Activated naive CD4-positive, alpha-beta T cell treated with anti-CD3 and anti-CD28 coated beads, Interleukin-2, amount 50 U/mL, for 24 hours (primary cell): ENCODE measurements around the gene SETD4.
A peak's percentile ranks its signal among the peaks of the same experiment; 100 is the strongest.
"Not testable (repeated sequence)": the region's sequence is repeated elsewhere in the genome, so short reads cannot be mapped to it uniquely, and the experiment has no call there.

Experiments
- H3K27ac Mint-ChIP-seq: one replicate; pipeline ENCODE4 v1.8.0; 2021; ENCODE audit warnings: mild to moderate bottlenecking, mixed read lengths
- H3K27me3 Mint-ChIP-seq: one replicate; pipeline ENCODE4 v1.8.0; 2021; ENCODE audit warnings: mixed read lengths
- H3K36me3 Mint-ChIP-seq: one replicate; pipeline ENCODE4 v1.8.0; 2021; ENCODE audit warnings: mixed read lengths
- H3K4me1 Mint-ChIP-seq: one replicate; pipeline ENCODE4 v1.8.0; 2021; ENCODE audit warnings: mixed read lengths
- H3K4me3 Mint-ChIP-seq: one replicate; pipeline ENCODE4 v1.8.0; 2021; ENCODE audit warnings: mild to moderate bottlenecking, mixed read lengths
- H3K9me3 Mint-ChIP-seq: one replicate; pipeline ENCODE4 v1.8.0; 2021; ENCODE audit warnings: mixed read lengths

The SETD4 gene

GRCh38 chr21:36087362-36088138, 27.2 kb upstream of the SETD4 start:
- H3K4me3 Mint-ChIP-seq, result no peak overlapping the region
- no peaks in the 10 kb centered on the region for H3K36me3 Mint-ChIP-seq
- no peaks in the 10 kb centered on the region for H3K9me3 Mint-ChIP-seq
- H3K4me1 Mint-ChIP-seq, result peaks cover 17% of the 10 kb centered on the region
- peaks cover 1% of the 10 kb centered on the region for H3K27me3 Mint-ChIP-seq
- H3K27ac Mint-ChIP-seq, result no peak overlapping the region

- Mint-ChIP-seq H3K36me3 (no peaks in the 10 kb centered on the region), H3K27me3 (no peaks in the 10 kb centered on the region), H3K4me3 (no peak overlapping the region), H3K27ac (no peak overlapping the region), H3K4me1 (peaks cover 44% of the 10 kb centered on the region), H3K9me3 (no peaks in the 10 kb centered on the region)
Observed at GRCh38 chr21:36082237-36082664, 21.9 kb upstream of the SETD4 start.

DNA sequence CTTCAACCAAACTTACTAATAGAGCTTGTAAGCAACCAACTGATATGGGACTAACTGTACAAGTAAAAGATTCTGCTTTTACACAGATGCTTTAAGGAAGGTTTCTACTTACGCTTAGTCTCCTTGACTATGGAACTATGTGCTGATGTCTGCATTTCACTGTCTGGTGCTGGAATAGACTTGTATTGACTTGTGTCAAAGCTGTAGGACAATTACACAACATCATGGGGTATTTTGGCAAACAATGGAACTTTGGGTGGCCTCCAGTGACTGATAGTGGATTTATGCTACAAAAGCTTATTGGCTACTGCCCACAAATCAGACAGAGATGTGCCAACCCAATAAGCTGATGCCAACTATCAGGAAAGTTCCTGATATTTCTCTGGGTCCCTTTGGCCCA, 20.1 kb upstream of the SETD4 start:
- peak overlapping the region; percentile 82 for H3K4me3 Mint-ChIP-seq
- no peaks in the 10 kb centered on the region for H3K27me3 Mint-ChIP-seq
- H3K36me3 Mint-ChIP-seq, result no peaks in the 10 kb centered on the region
- peaks cover 44% of the 10 kb centered on the region for H3K4me1 Mint-ChIP-seq
- peak overlapping the region; percentile 97 for H3K27ac Mint-ChIP-seq
- no peaks in the 10 kb centered on the region for H3K9me3 Mint-ChIP-seq

DNA sequence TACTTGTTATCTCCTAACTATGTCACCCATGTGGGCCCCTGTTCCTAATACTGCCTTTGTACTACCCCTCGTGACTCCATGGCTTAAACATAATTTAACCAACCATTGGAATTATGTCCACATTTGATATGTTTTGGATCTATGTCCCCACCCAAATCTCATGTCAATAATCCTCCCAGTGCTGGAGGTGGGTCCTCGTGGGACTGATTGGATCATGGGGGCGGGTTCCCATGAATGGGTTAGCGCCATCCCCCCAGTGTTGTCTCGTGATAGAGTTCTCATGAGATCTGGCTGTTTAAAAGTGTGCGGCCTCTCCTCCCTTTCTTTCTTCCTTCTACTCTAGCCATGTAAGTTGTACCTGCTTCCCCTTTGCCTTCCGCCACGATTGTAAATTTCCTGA, 19.3 kb upstream of the SETD4 start:
- no peaks in the 10 kb centered on the region for H3K36me3 Mint-ChIP-seq
- peak overlapping the region; percentile 82 for H3K4me3 Mint-ChIP-seq
- peaks cover 45% of the 10 kb centered on the region for H3K4me1 Mint-ChIP-seq
- H3K27ac Mint-ChIP-seq, result peak overlapping the region; percentile 97
- H3K27me3 Mint-ChIP-seq, result no peaks in the 10 kb centered on the region
- no peaks in the 10 kb centered on the region for H3K9me3 Mint-ChIP-seq

DNA sequence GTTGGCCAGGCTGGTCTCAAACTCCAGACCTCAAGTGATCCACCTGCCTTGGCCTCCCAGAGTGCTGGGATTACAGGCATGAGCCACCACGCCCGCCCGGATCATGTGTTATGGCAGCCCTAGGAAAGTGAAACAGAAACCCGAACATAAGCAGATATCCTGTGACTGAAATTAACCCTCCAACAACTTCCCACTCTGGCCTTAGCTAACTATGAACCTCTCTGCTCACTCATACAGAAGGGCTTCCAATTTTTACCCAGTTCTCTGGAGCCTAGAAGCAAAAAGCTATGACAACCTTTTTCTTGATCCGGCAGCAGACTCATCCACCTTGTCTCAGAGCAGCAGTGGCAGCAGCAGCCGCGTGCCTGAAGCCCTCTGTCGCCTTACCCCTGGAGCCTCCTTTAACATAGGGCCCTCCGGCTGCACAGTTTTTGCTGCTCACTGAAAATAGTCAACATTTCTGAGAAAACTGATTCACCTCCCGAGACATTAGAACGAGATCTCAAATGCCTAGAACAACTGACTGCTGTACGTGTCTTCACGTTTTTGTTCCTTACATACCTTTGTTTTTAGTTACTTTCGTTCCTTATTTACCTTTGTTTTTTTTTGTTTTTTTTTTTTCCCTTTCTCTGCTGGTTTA, 18.8 kb upstream of the SETD4 start:
- Mint-ChIP-seq H3K36me3 (no peaks in the 10 kb centered on the region), H3K4me3 (peak overlapping the region; percentile 82), H3K9me3 (no peaks in the 10 kb centered on the region), H3K4me1 (peaks cover 45% of the 10 kb centered on the region), H3K27ac (peak overlapping the region; percentile 97), H3K27me3 (no peaks in the 10 kb centered on the region)

GRCh38 chr21:36077758-36078157, 17.4 kb upstream of the SETD4 start:
- Mint-ChIP-seq H3K36me3 (no peaks in the 10 kb centered on the region), H3K9me3 (no peaks in the 10 kb centered on the region), H3K27ac (no peak overlapping the region), H3K27me3 (no peaks in the 10 kb centered on the region), H3K4me1 (peaks cover 52% of the 10 kb centered on the region), H3K4me3 (no peak overlapping the region)

GRCh38 chr21:36076878-36077655, 16.7 kb upstream of the SETD4 start:
- Mint-ChIP-seq H3K4me3 (no peak overlapping the region), H3K27me3 (no peaks in the 10 kb centered on the region), H3K9me3 (no peaks in the 10 kb centered on the region), H3K36me3 (peaks cover 3% of the 10 kb centered on the region), H3K4me1 (peaks cover 58% of the 10 kb centered on the region), H3K27ac (peak overlapping the region; percentile 11)

DNA sequence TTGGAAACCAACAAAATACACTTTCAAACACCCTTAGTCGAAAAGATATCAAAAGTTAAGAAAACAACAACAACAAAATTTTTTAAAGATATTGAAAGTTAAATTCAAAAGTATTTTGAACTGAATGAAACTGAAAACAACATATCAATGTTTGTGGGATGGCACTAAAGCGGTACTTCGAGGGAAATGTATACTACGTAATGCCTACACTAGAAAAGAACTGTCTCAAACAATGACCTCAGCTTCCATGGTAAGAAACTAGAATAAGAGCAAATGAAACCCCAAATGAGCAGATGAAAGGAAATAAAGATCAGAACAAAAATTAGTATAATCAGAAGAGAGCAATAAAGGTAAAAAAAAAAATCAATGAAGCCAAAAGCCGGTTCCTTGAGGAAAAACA, 15.6 kb upstream of the SETD4 start:
- peak overlapping the region; percentile 71 for H3K27ac Mint-ChIP-seq

DNA sequence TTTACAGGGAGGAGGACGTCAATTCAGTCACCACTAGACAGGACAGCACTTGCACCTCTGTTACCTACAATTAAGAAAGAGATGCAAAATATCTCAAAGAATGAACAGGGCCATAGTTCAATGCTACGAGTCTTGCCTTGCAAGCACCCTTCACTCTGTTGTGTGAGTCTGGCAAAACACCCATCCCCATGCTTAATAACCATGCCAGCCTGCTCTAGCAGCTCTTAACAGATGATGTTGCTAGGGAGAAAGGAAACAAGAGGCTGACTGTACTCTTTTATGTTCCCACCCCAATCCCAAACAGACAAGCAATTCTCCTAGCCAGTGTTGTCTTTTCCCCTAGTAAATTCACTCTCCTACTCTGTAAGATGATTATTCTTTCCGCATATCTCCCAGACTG, 14.8 kb upstream of the SETD4 start:
- H3K9me3 Mint-ChIP-seq, result no peaks in the 10 kb centered on the region
- peaks cover 12% of the 10 kb centered on the region for H3K36me3 Mint-ChIP-seq
- peaks cover 73% of the 10 kb centered on the region for H3K4me1 Mint-ChIP-seq
- H3K27ac Mint-ChIP-seq, result peak overlapping the region; percentile 71
- no peaks in the 10 kb centered on the region for H3K27me3 Mint-ChIP-seq
- H3K4me3 Mint-ChIP-seq, result no peak overlapping the region

More for the DNA sequence above, 15.6 kb upstream of the SETD4 start:
- Mint-ChIP-seq H3K4me3 (no peak overlapping the region), H3K9me3 (no peaks in the 10 kb centered on the region), H3K27me3 (no peaks in the 10 kb centered on the region), H3K4me1 (peaks cover 69% of the 10 kb centered on the region), H3K36me3 (peaks cover 12% of the 10 kb centered on the region)

- not testable (repeated sequence) for H3K27me3 Mint-ChIP-seq, H3K4me3 Mint-ChIP-seq, H3K9me3 Mint-ChIP-seq, H3K27ac Mint-ChIP-seq
- Mint-ChIP-seq H3K36me3 (peaks cover 14% of the 10 kb centered on the region), H3K4me1 (peaks cover 72% of the 10 kb centered on the region)
Observed at GRCh38 chr21:36073911-36074310, 13.6 kb upstream of the SETD4 start.

GRCh38 chr21:36073181-36073580, 12.9 kb upstream of the SETD4 start:
- H3K4me3 Mint-ChIP-seq, result no peak overlapping the region
- H3K27me3 Mint-ChIP-seq, result no peaks in the 10 kb centered on the region
- peaks cover 14% of the 10 kb centered on the region for H3K36me3 Mint-ChIP-seq
- H3K4me1 Mint-ChIP-seq, result peaks cover 65% of the 10 kb centered on the region
- H3K27ac Mint-ChIP-seq, result no peak overlapping the region
- H3K9me3 Mint-ChIP-seq, result no peaks in the 10 kb centered on the region

GRCh38 chr21:36072453-36073162, 12.3 kb upstream of the SETD4 start:
- H3K4me3 Mint-ChIP-seq, result peak overlapping the region; percentile 84
- peaks cover 59% of the 10 kb centered on the region for H3K4me1 Mint-ChIP-seq
- no peaks in the 10 kb centered on the region for H3K9me3 Mint-ChIP-seq
- no peaks in the 10 kb centered on the region for H3K27me3 Mint-ChIP-seq
- peaks cover 14% of the 10 kb centered on the region for H3K36me3 Mint-ChIP-seq
- no peak overlapping the region for H3K27ac Mint-ChIP-seq

- Mint-ChIP-seq H3K9me3 (no peaks in the 10 kb centered on the region), H3K27me3 (no peaks in the 10 kb centered on the region), H3K27ac (peak overlapping the region; percentile 76), H3K4me3 (peak overlapping the region; percentile 84), H3K4me1 (peaks cover 50% of the 10 kb centered on the region), H3K36me3 (peaks cover 14% of the 10 kb centered on the region)
Observed at GRCh38 chr21:36070999-36071398, 10.7 kb upstream of the SETD4 start.

DNA sequence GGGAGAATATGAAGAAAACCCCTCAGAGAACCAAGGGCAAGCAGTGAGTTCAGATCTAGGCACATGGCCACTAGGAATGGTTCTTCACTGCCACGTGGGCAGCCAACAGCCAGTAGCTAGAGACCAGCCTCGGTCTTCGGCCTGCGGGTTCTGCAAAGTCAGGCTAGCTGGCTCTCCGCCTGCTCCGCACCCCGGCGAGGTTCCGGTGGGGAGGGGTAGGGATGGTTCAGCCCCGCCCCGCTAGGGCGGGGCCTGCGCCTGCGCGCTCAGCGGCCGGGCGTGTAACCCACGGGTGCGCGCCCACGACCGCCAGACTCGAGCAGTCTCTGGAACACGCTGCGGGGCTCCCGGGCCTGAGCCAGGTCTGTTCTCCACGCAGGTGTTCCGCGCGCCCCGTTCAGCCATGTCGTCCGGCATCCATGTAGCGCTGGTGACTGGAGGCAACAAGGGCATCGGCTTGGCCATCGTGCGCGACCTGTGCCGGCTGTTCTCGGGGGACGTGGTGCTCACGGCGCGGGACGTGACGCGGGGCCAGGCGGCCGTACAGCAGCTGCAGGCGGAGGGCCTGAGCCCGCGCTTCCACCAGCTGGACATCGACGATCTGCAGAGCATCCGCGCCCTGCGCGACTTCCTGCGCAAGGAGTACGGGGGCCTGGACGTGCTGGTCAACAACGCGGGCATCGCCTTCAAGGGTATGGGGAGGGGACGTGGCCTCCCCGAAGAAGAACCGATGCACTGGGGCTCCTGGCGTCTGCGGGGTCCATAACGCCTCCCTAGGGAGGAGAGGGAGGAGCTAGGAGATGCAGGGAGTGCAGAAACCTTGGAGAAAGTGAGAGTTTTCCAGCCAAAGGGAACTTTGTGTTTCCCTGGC, 9.6 kb upstream of the SETD4 start, which contains the start of gene CBR1:
Gene CBR1, plus strand, starts transcription at position 312 of the 871 bp plus-strand sequence. Its CDS starts 92 bp downstream, at position 404.
- H3K9me3 Mint-ChIP-seq, result no peaks in the 10 kb centered on the region
- H3K36me3 Mint-ChIP-seq, result peaks cover 14% of the 10 kb centered on the region
- peak within 1 kb of the TSS; percentile 84 for H3K4me3 Mint-ChIP-seq
- H3K27ac Mint-ChIP-seq, result peak within 1 kb of the TSS; percentile 97
- peaks cover 47% of the 10 kb centered on the region for H3K4me1 Mint-ChIP-seq
- no peaks in the 10 kb centered on the region for H3K27me3 Mint-ChIP-seq
